ENCODE measurements around the gene NKD1. TPM values are rescaled to one million over a fixed set of nuclear protein-coding genes. Genes with fewer than 3 reads are reported as not detected.

Gene NKD1
- total and polyA plus RNA-seq, 2 donors from 2014 or later, result 1.1 to 9.9 TPM

GRCh38 chr16:50628156-50628802, 80.1 kb downstream of the NKD1 start:
- H3K36me3 ChIP-seq (ENCODE audit: control insufficient read depth in 2 of 3, insufficient read depth in 3 of 3, low read length in 3 of 3), result no peaks in the 10 kb centered on the region
- no peak overlapping the region for H3K9ac ChIP-seq (ENCODE audit: low read length in 3 of 3)
- no peak for TF ChIP-seq CTCF (IDR thresholded peaks at IDR 0.05; ENCODE audit: borderline replicate concordance, extremely low read depth, insufficient read depth)
- intact Hi-C loops (cut with DNase I), result no loop called here
- DNase-seq, result no peak
- H3K4me1 ChIP-seq (ENCODE audit: control insufficient read depth in 2 of 3, insufficient read depth in 2 of 3, low read depth in 1 of 3, low read length in 3 of 3), result peaks cover 0 to 2% (median 0%) of the 10 kb centered on the region in 3 donors
- FAIRE-seq, result no peak
- no peak overlapping the region for H3K27ac ChIP-seq (ENCODE audit: low read depth in 2 of 2, low read length in 2 of 2)
- H3K4me3 ChIP-seq (ENCODE audit: low read length in 3 of 3), result no peak overlapping the region
- H3K27me3 ChIP-seq (ENCODE audit: control insufficient read depth, insufficient read depth, low read length), result no peaks in the 10 kb centered on the region
- H3K9me3 ChIP-seq (ENCODE audit: control insufficient read depth in 2 of 3, insufficient read depth in 1 of 3, low read length in 3 of 3), result no peaks in the 10 kb centered on the region

- H3K9me3 ChIP-seq (ENCODE audit: control insufficient read depth in 2 of 3, insufficient read depth in 1 of 3, low read length in 3 of 3), result no peaks in the 10 kb centered on the region
- TF ChIP-seq CTCF (IDR thresholded peaks at IDR 0.05; ENCODE audit: borderline replicate concordance, extremely low read depth, insufficient read depth), result no peak
- no peaks in the 10 kb centered on the region for H3K36me3 ChIP-seq (ENCODE audit: control insufficient read depth in 2 of 3, insufficient read depth in 3 of 3, low read length in 3 of 3)
- DNase-seq (no peak), FAIRE-seq (no peak)
- no peak overlapping the region for H3K4me3 ChIP-seq (ENCODE audit: low read length in 3 of 3)
- H3K9ac ChIP-seq (ENCODE audit: low read length in 3 of 3), result no peak overlapping the region
- H3K27me3 ChIP-seq (ENCODE audit: control insufficient read depth, insufficient read depth, low read length), result no peaks in the 10 kb centered on the region
- no peak overlapping the region for H3K27ac ChIP-seq (ENCODE audit: low read depth in 2 of 2, low read length in 2 of 2)
- peaks cover 0 to 2% (median 0%) of the 10 kb centered on the region in 3 donors for H3K4me1 ChIP-seq (ENCODE audit: control insufficient read depth in 2 of 3, insufficient read depth in 2 of 3, low read depth in 1 of 3, low read length in 3 of 3)
- intact Hi-C loops (cut with DNase I), result no loop called here
These were observed 81.1 kb downstream of the NKD1 start for GRCh38 chr16:50629334-50629733.

- no peaks in the 10 kb centered on the region for H3K27me3 ChIP-seq (ENCODE audit: control insufficient read depth, insufficient read depth, low read length)
- no peaks in the 10 kb centered on the region for H3K9me3 ChIP-seq (ENCODE audit: control insufficient read depth in 2 of 3, insufficient read depth in 1 of 3, low read length in 3 of 3)
- H3K36me3 ChIP-seq (ENCODE audit: control insufficient read depth in 2 of 3, insufficient read depth in 3 of 3, low read length in 3 of 3), result no peaks in the 10 kb centered on the region
- no peak for FAIRE-seq
- DNase-seq, result no peak
- peaks cover 0 to 2% (median 0%) of the 10 kb centered on the region in 3 donors for H3K4me1 ChIP-seq (ENCODE audit: control insufficient read depth in 2 of 3, insufficient read depth in 2 of 3, low read depth in 1 of 3, low read length in 3 of 3)
- H3K27ac ChIP-seq (ENCODE audit: low read depth in 2 of 2, low read length in 2 of 2), result no peak overlapping the region
- intact Hi-C loops (cut with DNase I), result no loop called here
- H3K9ac ChIP-seq (ENCODE audit: low read length in 3 of 3), result no peak overlapping the region
- H3K4me3 ChIP-seq (ENCODE audit: low read length in 3 of 3), result no peak overlapping the region
- no peak for TF ChIP-seq CTCF (IDR thresholded peaks at IDR 0.05; ENCODE audit: borderline replicate concordance, extremely low read depth, insufficient read depth)
These were observed 82.3 kb downstream of the NKD1 start for GRCh38 chr16:50630394-50631020.

All from kidney (tissue), 14 donors.